HG02571 (cell line): ENCODE data around the gene ARID1B.
"Not testable (repeated sequence)": the region's sequence is repeated elsewhere in the genome, so short reads cannot be mapped to it uniquely, and the experiment has no call there.

Experiments
- ATAC-seq: cut with Tn5 transposase; IDR thresholded peaks from one replicate; pipeline ENCODE4 v1.9.1; 2021; ENCODE audit warnings: mild to moderate bottlenecking, moderate library complexity; ENCODE audit not compliant: unreplicated experiment

Gene ARID1B

DNA sequence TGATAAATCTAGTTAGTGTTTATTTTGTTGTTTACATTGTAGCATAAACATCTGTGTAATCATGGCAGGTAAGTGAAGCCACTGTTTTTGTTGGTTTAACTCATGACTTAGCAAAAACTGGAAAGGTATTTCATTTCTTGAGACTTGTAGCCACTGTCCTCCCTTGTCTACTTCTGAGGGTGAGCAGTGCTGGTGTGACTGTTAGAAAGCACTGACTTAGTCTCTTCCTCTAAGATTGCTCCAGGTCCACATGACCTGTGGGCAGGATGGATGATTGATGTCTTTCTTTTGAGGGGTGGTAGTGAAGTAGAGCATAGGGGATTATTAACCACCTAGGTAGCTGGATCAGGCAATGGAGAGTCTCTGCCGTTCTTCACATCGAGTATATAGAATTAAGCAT is 203.8 kb downstream of the ARID1B start:
- ATAC-seq, result no peak

DNA sequence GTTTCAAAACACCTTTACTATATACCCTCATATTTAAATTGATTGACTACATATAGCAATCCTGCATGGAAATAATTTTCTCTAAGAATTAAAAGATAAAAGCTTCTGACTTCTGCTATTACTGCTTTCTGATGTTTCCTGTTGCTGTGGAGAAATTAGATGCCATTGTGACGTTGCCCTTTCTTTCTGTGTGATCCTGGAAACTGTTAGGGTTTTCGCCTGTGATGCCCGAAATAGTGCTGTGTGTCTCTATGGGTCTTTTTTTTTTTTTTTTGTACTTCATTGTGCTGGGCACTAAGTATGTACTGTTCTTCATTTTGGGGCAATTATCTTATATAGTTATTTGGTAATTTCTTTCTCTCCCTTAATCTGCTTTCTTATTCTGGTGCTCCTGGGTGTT is 205.0 kb downstream of the ARID1B start:
- no peak for ATAC-seq

DNA sequence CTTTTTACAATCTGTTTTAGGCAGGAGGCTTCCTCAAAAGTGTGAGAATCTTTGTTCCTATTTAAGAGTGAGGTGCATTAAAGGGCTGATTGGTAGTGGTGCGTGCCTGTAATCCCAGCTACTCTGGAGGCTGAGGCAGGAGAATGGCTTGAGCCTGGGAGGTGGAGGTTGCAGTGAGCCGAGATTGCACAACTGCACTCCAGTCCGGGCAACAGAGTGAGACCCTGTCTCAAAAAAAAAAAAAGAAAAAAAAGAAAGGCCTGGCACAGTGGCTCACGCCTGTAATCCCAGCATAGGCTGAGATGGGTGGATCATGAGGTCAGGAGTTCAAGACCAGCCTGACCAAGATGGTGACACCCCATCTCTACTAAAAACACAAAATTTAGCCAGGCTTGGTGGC is 205.7 kb downstream of the ARID1B start:
- ATAC-seq, result not testable (repeated sequence)

DNA sequence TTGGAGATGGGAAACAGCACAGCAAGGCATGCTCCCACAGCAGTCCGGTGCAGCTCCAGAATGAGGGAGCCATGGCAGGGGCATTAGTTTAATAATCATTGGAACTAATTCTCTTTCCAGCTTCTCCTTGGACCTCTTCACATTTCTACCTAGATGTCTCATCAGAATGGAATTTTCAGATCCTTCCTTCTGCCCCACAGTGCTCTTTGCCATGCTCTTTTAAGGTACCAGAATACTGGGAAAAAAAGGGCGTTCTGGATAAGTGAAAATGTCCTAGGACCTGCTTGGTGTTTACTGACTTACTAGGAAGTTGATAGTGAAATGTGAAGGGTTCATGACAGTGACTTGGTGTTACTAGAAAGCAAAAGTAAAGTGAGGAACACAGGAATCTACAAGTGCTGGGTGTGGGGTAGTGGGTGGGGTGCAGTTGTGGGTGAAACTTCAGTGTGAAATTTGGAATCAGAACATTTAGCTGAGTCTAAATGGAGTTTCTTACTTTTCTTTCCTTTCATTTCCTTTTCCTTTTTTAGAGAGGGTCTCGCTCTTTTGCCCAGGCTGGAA is 207.1 kb downstream of the ARID1B start:
- no peak for ATAC-seq

DNA sequence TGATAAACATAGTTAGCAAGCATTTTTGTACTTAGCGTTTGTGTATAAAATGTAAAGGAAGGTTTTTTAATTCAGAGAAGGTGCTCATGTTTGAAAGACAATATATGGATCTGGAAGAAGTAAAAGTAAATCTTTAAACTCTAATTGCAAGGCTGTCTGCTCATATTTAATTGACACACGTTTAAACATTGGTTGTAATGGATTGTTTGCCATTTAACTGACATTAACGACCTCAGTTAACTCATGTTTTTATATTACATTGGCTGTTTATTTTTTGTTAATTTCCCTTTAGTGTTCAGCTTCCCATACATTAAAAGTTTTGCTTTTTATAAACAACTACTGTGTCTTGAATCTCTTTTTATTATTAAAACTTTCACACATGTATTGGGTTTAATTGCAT is 208.1 kb downstream of the ARID1B start:
- no peak for ATAC-seq

DNA sequence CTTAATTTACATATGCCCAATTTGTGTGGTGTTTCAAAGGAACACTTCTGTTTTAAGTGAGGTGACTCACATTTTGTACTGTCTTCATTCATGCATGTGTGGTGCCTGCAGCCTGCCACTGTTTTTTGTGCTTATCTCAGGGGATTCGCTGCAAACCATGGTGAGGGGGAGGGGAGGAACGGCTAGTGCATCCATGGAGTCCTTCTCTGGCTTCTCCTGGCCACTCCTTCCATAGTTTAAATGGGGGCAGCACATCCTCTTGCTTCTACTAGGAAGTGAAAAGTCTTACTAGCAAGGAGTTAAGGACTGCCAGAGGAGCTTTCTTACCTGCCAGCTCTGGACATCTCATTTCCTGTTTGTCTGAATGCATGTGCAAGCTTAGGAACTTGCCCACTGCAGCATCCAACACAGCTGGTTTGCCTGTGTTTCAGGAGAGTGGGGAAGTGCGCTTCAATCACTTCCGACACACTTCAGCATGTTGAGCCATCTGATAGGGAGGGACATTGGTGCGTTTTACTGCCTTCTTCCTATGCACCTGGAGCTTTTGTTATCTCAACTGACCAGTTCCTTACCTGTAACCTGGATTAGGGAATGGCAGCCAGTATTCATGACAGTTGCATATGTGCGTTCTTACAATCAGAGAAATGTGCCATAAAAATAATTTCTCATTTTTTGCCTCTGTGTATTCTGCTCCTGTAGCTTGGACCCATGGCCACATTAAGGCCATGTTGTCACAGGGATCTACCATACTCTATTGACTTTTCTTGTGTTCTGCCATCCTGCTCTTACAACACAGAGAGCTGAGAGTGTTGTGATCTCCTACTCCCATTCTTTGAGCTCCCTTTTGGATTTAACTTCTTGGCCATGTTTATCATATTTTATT is 211.3 kb downstream of the ARID1B start:
- peak; percentile 68 for ATAC-seq

DNA sequence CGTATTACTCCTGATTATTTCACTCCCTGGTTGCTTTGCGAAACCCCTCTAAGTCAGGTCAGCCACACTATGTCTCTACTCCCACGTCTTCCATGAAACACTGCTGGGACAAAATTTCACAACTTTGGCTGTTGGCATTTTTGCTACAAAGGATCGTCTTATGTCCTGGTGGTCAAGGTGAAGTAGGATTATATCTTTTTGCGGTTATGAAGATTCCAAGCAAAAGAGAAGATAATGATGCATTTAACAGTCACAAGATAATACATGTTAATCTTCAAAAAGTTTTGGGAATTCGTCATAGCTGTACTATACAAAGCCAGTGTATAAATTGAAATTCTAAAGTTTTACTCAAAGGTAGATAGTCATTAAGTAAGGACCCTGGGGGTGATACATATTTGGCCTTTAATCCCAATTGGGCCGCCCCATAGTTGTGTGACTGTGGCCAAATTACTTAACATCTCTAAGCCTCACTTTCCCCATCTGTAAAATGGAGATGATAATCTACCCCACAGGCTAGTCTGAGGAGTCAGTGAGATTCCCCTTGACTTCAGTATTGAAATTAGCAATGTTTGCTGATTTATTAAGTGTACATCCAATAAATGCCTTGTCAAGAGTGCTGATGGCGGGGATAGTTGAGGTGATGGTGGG is 212.1 kb downstream of the ARID1B start:
- ATAC-seq, result no peak

DNA sequence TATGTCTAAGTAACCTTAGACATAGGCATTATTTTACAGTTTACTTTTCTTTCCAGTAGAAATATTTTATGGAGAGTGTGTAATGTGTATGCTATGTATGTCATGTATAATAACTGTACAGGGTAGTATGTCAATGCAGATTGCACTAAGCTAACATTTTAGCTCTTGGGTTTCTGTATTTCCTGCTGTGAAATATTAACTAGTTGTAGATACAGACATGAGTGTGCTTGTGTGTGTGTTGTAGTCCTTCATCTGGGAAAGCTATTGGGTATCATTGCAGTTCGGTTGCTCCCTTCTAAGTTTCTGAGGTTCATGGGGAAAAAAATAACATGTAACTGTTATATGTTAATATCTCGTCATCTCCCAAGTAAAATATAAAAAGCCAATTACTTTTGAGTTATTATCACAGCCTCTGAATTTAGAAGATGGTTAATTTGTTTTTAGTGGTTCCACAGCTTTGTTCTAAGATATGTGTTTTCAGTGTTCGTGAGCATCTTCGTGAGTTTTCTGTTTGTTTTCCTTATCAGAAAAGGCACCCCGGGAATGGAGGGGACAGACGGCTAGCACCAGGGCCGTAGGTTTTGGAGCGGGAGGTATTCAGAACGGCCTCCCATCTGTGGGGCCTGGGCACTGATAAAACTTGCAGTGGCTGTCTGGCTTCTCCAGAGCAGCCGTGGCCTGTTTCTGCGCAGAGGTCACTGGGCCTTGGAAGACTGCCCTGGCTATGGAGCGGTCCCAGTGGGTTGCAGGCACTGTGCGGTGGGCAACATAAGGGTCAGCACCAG is 215.0 kb downstream of the ARID1B start:
- no peak for ATAC-seq

DNA sequence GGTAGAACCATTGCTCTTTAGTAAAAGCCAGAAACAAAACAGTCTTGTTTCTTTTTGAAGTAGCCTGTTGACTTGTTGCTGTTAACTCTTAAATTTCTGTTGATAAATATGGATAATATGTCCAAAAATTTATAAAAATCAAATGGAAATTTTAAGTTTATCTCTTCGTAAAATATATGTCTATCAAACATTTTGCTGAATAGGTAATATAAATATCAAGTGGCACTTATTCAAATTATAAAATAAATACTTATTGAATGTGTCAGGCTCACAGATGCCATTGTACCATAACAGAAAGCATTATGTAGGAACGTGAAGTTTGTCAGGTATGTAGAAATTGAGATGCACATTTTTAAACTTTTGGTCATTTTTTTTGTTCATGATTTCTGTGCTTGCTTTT is 216.5 kb downstream of the ARID1B start:
- ATAC-seq, result no peak

DNA sequence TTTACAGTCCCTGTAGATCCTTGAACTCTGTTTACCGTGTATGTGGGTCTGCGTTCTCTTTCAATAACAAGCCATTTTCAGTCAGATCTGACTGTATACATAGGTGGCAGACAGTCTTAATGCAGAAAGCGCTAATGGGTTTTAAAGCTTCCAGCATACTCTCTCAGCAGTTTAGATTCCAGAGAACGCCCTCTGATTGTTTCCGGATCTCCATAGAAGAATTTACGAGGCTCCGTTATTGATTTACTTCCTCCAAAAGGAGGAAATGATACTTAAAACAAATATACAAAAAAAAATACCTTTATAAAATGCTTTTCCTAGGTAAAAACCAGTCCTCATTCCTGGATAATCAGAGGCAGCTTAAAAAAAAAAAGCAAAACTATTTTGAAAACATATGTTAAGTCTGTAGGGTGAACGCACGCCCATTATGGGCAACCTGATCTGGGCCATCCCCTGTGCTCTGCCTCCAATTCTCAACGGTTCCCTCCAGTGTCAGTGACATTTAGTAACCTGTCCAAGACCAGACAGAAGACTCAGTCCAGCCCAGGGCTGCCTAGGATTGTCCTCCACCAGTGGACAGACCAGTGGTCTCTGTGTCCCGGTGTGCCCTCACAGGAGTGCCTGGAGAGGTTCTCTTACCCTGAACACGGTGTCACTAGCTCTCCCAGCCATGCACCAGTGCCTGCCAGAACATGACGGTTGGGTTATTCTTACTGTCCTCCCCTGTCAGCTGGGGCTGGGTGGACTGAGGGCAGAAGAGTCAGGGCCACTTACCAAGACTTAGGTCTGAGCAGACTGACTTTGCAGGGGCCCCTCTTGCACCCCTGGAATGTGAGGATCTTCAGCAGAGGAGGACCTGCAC is 217.3 kb downstream of the ARID1B start:
- ATAC-seq, result no peak

DNA sequence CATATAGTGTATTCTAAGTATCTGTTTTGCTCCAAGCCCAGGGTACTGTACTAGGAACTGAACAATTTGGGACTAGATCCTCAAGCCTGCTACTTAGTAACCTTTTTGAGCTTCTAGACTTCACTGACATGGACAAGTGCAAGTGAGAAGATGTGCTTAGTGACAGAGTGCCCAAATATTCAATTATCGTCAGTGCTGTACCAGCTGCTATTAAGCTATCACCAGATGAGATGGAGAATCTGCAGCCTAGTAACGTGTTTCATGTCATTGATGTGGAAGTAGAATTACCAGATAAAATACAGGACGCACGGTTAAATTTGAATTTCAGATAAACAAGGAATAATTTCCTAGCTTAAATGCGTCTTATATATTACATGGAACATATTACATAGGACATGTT is 218.3 kb downstream of the ARID1B start:
- ATAC-seq, result no peak

DNA sequence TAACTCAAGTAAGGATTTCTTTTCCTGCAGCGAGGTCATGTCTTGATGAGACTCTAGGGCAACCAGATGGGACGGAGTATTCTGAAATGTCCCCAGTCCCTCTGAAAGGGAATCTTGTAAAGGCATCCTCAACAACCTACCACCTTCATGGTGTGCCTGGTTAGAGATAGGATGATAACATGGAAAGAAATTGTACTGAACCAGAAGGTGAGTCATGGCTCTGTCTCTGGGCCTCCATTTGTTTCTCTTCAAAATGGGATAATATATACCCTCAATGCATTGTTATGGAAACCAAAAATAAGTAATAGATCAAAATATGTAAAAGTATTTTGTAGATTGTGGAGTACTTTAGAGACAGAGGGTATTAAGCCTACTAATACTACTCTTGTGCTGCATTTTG is 219.1 kb downstream of the ARID1B start:
- no peak for ATAC-seq

DNA sequence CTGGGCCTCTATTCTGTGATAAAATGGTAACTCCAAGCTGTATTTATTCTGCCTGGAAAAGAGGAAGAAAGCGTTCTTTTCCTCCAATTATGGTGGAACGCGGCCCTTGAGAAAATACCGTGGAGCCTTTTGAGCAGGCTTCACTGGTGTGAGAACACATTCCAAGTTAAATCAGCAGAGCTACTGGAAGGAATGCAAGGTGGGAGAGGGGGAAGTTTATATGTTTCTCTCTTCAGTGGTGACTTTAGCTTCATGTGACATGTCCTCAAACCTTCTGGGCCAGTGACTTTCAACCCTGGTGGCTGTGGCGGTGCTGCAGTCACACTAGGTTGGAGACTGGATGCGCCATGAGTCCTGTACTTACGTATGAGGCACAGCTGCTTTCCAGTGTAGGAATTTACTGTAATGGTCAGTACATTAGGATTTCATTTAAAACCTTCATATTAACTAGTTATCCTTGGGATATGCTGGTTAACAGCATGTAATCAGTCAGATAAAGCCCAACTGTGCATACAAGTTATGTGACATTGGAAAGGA is 221.7 kb downstream of the ARID1B start:
- ATAC-seq, result no peak

DNA sequence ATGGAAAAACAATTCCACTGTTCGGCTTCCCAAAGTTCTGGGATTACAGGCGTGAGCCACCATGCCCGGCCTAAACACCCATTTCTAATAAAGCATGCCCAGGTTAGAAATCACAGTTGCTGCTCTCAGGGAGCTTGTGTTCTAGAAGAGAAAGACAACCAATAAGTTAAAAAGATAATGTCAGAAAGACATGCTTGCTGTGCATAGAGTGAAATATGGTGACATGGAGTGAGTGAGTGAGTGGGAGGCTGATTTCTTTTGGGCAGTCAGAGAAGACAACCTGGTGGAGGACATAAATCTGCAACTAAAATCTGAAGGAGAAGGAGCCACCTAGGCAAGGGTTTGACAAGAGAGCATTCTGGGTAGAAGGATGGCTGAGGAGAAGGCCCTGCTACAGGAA is 222.6 kb downstream of the ARID1B start:
- no peak for ATAC-seq

DNA sequence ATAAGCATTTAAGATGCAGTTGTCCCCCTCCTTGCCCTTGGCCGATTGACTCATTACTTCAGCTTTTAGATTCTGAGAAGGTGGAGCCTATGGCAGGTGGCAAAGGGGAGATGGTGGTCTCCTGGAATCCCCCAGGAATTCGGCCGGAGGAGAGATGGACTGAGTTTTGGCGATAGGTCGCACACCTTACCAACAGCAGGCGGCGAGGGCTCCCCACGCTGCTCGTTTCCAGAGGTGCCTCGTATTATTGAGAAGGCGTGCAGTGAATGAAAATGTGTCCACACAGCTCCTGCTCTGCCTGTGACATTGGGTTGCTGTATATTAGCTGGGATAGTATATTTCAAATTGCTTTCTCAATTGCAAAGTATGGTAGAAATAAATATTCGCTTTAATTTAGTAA is 224.5 kb downstream of the ARID1B start:
- ATAC-seq, result no peak

DNA sequence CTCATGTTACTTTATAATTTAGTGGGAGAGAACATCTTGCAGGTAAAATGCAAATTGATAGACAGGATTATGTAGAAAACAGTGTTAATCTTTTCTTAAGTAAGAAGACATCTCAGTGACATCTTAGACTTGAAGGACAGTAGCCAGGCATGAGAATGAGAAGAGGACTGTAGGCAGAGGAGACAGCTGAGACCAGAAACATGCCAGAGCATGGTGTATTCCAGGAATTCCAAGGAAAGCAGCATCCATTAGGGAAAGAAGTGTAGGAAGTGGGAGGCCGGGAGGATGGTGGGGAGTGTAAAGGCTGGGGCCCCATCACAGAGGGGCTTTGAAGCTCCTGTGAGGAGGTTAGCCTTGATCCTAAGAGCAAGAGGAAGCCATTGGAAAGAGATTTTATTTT is 225.6 kb downstream of the ARID1B start:
- ATAC-seq, result no peak

DNA sequence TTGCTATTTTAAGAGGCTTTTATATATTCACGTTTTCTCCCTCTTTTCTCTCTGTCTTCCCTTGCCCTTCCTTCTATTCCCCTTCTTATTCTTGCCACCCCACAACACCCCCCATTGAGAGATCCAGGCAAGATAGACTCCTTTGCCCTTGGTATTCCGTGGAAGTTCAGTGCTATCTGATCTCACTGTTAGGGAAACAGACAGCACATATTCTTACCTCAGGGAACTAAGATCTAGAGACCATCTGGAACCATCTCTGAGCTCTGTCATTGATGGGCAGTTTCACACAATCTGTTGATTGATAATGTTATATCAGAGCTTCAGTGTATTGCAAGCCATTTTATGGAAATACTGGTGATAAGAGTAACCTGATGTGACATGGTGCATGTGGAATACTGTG is 228.8 kb downstream of the ARID1B start:
- ATAC-seq, result no peak

DNA sequence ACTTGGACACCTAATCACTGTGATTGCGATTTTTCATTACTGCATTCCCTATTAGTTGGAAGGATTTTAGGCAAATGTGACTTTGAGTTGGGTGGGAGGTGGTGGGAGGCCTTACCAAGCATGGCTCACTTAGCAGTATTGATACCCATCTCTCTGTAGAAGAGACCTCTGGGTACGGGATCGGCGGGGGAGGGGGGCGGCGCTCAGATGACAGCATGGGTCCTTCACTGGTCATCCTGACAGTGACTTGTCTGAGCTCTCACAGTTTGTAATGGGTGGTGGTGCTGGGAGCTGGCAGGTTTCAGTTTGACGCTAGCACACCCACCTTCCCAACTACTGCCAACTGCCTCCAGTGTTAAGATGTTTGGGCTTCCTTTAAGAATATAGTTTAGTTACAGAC is 231.4 kb downstream of the ARID1B start:
- ATAC-seq, result no peak

DNA sequence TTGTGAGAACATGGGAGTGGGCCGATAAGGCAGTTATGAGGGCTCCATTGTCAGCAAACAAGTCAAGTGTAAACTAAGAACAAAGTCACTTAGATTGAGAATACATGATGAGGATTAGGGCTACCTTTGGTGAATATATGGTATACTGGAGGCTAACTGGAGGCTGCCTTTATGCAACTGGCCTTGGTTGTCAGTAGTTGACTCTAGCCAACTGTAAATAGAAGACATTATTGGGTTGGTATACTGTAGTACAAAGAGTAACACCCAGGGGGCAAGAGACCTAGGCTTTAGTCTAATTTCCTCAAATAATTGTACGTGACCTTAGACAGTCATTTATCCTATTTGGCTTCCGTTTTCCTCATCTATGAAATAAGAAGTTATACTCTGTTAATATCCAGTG is 235.2 kb downstream of the ARID1B start:
- no peak for ATAC-seq

DNA sequence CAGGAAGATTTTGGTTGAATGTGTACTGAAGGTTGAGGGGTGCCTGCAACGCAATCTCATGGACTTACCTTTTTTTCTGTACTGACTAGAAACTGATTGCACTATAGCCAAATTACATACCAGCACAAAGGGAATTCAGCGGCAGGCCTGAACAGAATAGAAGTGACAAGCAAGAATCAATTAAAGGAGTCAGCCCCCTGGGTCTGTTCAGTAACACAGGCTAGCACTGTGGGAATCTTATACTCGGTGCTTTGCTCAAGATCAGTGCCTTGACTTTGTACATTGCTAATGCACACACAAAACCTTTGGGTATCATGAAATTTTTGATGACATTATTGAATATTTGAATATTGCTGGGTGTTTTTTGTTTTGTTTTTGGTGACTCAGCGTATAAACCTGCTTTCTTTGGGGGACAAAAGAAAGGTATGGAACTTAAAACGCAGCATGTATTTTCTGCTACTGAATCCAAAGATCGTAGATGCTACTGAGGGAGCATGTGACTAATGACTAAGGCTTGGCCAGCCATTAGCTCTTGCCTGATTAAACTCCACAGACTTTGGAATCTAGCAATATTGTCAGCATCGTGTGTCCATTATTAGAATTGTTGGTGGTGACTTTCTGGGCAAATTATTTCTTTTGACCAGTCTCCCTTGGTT is 236.6 kb downstream of the ARID1B start:
- ATAC-seq, result no peak
